ENCODE results near the gene CNPY1. TPM values are rescaled to one million over a fixed set of nuclear protein-coding genes. Genes with fewer than 3 reads are reported as not detected.
A peak's percentile ranks its signal among the peaks of the same experiment; 100 is the strongest.

CNPY1 gene
- total RNA-seq, 2 donors from 2014 or later = not detected

GRCh38 chr7:155536451-155536850 lies 9.9 kb downstream of the CNPY1 start:
- no peak for DNase-seq
- Histone ChIP-seq H3K4me1 (peaks cover 7% of the 10 kb centered on the region), H3K36me3 (no peaks in the 10 kb centered on the region), H3K27me3 (peaks cover 41% of the 10 kb centered on the region), H3K27ac (no peak overlapping the region), H3K9me3 (no peaks in the 10 kb centered on the region), H3K9ac (ENCODE audit: low read depth in 2 of 2, low read length in 2 of 2) (no peak overlapping the region), H3K4me3 (no peak overlapping the region)
- intact Hi-C loops (cut with DNase I) = no loop called here
- TF ChIP-seq CTCF (IDR thresholded peaks at IDR 0.05) = no peak

- Histone ChIP-seq H3K36me3 (no peaks in the 10 kb centered on the region), H3K9me3 (no peaks in the 10 kb centered on the region), H3K27me3 (peaks cover 43% of the 10 kb centered on the region), H3K9ac (ENCODE audit: low read depth in 2 of 2, low read length in 2 of 2) (no peak overlapping the region), H3K4me1 (peaks cover 7% of the 10 kb centered on the region), H3K4me3 (no peak overlapping the region), H3K27ac (no peak overlapping the region)
- intact Hi-C loops (cut with DNase I) = no loop called here
- DNase-seq = no peak
- no peak for TF ChIP-seq CTCF (IDR thresholded peaks at IDR 0.05)
These were observed 11.7 kb downstream of the CNPY1 start for GRCh38 chr7:155534691-155535090.

GRCh38 chr7:155533827-155534690 lies 12.3 kb downstream of the CNPY1 start:
- no peak overlapping the region for H3K4me3 ChIP-seq
- no peak overlapping the region for H3K27ac ChIP-seq
- no peaks in the 10 kb centered on the region for H3K9me3 ChIP-seq
- peaks cover 7% of the 10 kb centered on the region for H3K4me1 ChIP-seq
- TF ChIP-seq CTCF (IDR thresholded peaks at IDR 0.05) = peak; percentile 18
- peaks cover 43% of the 10 kb centered on the region for H3K27me3 ChIP-seq
- no peak for DNase-seq
- intact Hi-C loops (cut with DNase I) = no loop called here
- H3K36me3 ChIP-seq = no peaks in the 10 kb centered on the region
- no peak overlapping the region for H3K9ac ChIP-seq (ENCODE audit: low read depth in 2 of 2, low read length in 2 of 2)

- DNase-seq = no peak
- H3K27ac ChIP-seq = no peak overlapping the region
- H3K27me3 ChIP-seq = peaks cover 43% of the 10 kb centered on the region
These were observed 13.1 kb downstream of the CNPY1 start for GRCh38 chr7:155533120-155533826.

GRCh38 chr7:155532792-155533119 lies 13.6 kb downstream of the CNPY1 start:
- no peak overlapping the region for H3K27ac ChIP-seq
- no peak overlapping the region for H3K4me3 ChIP-seq
- no peak for TF ChIP-seq CTCF (IDR thresholded peaks at IDR 0.05)
- intact Hi-C loops (cut with DNase I) = no loop called here
- H3K4me1 ChIP-seq = peaks cover 7% of the 10 kb centered on the region
- H3K9me3 ChIP-seq = no peaks in the 10 kb centered on the region
- H3K27me3 ChIP-seq = peaks cover 43% of the 10 kb centered on the region
- no peak overlapping the region for H3K9ac ChIP-seq (ENCODE audit: low read depth in 2 of 2, low read length in 2 of 2)
- no peaks in the 10 kb centered on the region for H3K36me3 ChIP-seq
- no peak for DNase-seq

More at GRCh38 chr7:155533120-155533826, 13.1 kb downstream of the CNPY1 start:
- intact Hi-C loops (cut with DNase I) = no loop called here
- TF ChIP-seq CTCF (IDR thresholded peaks at IDR 0.05) = no peak
- Histone ChIP-seq H3K9me3 (no peaks in the 10 kb centered on the region), H3K36me3 (no peaks in the 10 kb centered on the region), H3K4me3 (no peak overlapping the region), H3K4me1 (peaks cover 7% of the 10 kb centered on the region), H3K9ac (ENCODE audit: low read depth in 2 of 2, low read length in 2 of 2) (no peak overlapping the region)
